Glutamatergic neuron (in vitro differentiated cells): ENCODE measurements around the gene UFC1. TPM values are rescaled to one million over a fixed set of nuclear protein-coding genes. Genes with fewer than 3 reads are reported as not detected.
A peak's percentile ranks its signal among the peaks of the same experiment; 100 is the strongest.

Source experiments
- DNase-seq: peaks from one replicate; pipeline ENCODE4 v3.0.0; 2022
- H3K27ac Mint-ChIP-seq: one replicate; pipeline ENCODE4 v1.8.0; 2020; ENCODE audit warnings: mild to moderate bottlenecking, mixed read lengths, inconsistent platforms; ENCODE audit not compliant: unreplicated experiment
- H3K27me3 Mint-ChIP-seq: one replicate; pipeline ENCODE4 v1.8.0; 2020; ENCODE audit warnings: mild to moderate bottlenecking, moderate library complexity, mixed read lengths, inconsistent platforms; ENCODE audit not compliant: unreplicated experiment
- H3K36me3 Mint-ChIP-seq: one replicate; pipeline ENCODE4 v1.8.0; 2020; ENCODE audit warnings: mild to moderate bottlenecking, mixed read lengths, inconsistent platforms; ENCODE audit not compliant: unreplicated experiment
- H3K4me1 Mint-ChIP-seq: one replicate; pipeline ENCODE4 v1.8.0; 2020; ENCODE audit warnings: mild to moderate bottlenecking, low read depth, mixed read lengths, inconsistent platforms; ENCODE audit not compliant: unreplicated experiment
- H3K4me3 Mint-ChIP-seq: one replicate; pipeline ENCODE4 v1.8.0; 2020; ENCODE audit warnings: mild to moderate bottlenecking, mixed read lengths, inconsistent platforms; ENCODE audit not compliant: unreplicated experiment
- H3K9me3 Mint-ChIP-seq: one replicate; pipeline ENCODE4 v1.8.0; 2020; ENCODE audit warnings: mild to moderate bottlenecking, moderate library complexity, mixed read lengths, inconsistent platforms; ENCODE audit not compliant: unreplicated experiment
- total RNA-seq: library from RNA; stranded (reverse); fragmentation: NEBNext Ultra II Directional; extraction: Animal tissue kit (Norgen Biotek cat#: 25700); gene quantifications from one replicate; pipeline ENCODE4 v1.2.1, GENCODE V29; 2021; ENCODE audit not compliant: unreplicated experiment
- TF ChIP-seq, protein P1 (sequence below): fragments of 200-600 bp; sonication (generic); IDR thresholded peaks from one replicate; pipeline ENCODE4 v1.5.0; 2021; ENCODE audit not compliant: partially characterized antibody, unreplicated experiment

UFC1 gene
- total RNA-seq, 1 donor from 2014 or later = 59.2 TPM

DNA sequence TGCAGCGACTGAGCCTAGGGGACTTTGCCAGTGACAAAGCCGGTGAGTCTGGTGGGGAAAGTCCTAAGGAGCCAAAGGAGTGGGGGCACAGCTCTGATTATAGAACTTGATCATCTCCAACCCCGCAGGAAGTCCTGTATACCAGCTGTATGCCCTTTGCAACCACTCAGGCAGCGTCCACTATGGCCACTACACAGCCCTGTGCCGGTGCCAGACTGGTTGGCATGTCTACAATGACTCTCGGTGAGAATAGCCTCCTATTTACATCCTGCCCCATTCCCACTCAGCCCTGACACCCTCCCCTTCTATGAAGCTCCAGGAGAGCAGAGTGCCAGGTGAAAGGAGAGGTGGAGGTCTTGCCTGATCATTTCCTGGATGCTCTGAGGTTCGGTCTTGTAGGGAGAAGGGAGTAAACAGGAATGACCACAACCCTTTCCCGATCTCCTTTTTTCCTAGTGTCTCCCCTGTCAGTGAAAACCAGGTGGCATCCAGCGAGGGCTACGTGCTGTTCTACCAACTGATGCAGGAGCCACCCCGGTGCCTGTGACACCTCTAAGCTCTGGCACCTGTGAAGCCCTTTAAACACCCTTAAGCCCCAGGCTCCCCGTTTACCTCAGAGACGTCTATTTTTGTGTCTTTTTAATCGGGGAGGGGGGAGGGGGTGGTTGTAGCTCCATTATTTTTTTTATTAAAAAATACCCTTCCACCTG, 11.3 kb downstream of the UFC1 start:
- peak overlapping the region; percentile 90 for H3K4me3 Mint-ChIP-seq
- H3K9me3 Mint-ChIP-seq = peaks cover 11% of the 10 kb centered on the region
- H3K27ac Mint-ChIP-seq = peak overlapping the region; percentile 35
- TF ChIP-seq, protein P1, sequence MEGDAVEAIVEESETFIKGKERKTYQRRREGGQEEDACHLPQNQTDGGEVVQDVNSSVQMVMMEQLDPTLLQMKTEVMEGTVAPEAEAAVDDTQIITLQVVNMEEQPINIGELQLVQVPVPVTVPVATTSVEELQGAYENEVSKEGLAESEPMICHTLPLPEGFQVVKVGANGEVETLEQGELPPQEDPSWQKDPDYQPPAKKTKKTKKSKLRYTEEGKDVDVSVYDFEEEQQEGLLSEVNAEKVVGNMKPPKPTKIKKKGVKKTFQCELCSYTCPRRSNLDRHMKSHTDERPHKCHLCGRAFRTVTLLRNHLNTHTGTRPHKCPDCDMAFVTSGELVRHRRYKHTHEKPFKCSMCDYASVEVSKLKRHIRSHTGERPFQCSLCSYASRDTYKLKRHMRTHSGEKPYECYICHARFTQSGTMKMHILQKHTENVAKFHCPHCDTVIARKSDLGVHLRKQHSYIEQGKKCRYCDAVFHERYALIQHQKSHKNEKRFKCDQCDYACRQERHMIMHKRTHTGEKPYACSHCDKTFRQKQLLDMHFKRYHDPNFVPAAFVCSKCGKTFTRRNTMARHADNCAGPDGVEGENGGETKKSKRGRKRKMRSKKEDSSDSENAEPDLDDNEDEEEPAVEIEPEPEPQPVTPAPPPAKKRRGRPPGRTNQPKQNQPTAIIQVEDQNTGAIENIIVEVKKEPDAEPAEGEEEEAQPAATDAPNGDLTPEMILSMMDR = no peak
- H3K27me3 Mint-ChIP-seq = peaks cover 10% of the 10 kb centered on the region
- peaks cover 13% of the 10 kb centered on the region for H3K4me1 Mint-ChIP-seq
- DNase-seq = no peak
- no peaks in the 10 kb centered on the region for H3K36me3 Mint-ChIP-seq

DNA sequence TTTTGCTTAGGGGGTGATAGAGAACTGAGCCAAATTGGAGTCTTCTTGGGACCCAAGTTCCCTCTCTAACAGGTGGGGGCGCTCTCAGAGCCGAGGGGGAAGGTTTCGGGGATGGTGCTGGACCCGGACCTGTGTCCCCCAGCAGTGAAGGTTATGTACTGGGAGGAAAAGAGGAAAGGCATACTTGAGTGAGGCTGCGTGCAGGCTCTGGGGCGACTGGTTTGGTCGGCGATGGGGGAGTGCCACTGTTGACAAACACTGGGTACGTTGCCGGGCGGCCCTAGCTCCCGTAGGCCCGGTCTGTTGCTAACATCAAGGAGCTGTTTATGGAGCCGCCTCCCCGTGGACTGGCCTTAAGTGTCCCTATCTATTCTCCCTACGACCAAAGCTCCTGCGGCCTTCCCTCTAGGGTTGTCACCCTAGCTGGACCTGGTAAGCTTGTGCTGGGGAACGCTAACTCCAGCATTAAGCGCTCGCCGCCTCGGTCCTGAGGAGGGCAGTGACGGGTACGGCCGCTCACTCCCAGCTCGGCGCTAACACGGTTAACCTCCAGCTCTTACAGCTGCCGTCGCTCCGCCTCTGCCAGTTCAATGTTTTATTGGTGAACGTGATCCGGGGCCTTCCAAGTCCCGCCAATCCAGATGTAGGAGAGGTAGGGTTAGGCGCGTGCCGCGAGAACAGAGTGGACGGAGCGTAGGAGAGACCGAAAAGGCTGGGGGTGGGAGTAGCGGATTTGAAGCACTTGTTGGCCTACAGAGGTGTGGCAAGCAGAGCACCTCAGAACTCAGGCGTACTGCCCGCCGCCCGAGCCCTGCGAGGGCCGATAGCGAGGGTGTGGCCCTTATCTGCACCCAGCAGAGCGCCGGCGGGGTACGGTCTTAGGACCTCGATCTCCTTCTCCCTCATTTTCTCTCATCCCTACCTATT, 12.2 kb downstream of the UFC1 start, which contains the start of gene PPOX:
Gene PPOX, plus strand, starts transcription at position 685 of the 927 bp plus-strand sequence. CDS start 422 bp downstream, outside the sequence.
- Mint-ChIP-seq H3K36me3 (no peaks in the 10 kb centered on the region), H3K4me3 (peak within 1 kb of the TSS; percentile 90)
- DNase-seq = peak; percentile 92

DNA sequence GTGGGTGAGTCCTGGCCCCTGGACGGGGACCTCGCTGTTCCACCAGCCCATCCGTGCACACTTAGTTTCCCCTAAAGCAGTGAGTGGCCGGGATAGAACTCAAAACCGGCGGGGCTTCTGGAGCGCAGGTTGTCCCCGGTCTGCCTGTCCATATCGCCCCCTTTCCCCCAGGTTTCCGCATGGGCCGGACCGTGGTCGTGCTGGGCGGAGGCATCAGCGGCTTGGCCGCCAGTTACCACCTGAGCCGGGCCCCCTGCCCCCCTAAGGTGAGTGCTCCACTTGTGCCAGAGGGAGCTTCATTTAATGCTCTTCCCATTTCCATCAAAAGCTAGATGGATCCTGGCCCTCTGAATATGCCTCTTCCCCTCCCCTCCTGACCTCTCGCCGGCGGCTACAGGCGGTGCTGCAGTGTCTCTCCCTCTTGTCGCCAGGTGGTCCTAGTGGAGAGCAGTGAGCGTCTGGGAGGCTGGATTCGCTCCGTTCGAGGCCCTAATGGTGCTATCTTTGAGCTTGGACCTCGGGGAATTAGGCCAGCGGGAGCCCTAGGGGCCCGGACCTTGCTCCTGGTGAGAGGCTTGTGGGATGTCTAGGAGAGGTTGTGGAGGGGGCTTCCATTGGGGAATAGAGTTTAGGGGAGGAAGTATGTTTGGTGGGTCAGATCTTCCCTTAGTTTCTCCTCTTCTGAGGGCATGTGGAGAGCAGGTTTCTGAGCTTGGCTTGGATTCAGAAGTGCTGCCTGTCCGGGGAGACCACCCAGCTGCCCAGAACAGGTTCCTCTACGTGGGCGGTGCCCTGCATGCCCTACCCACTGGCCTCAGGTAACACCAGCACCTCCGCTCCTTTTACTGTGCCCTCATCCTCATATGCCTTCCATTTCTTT, 13.1 kb downstream of the UFC1 start:
- DNase-seq = peak; percentile 58
- H3K36me3 Mint-ChIP-seq = no peaks in the 10 kb centered on the region
- TF ChIP-seq, protein P1 = no peak
- peak overlapping the region; percentile 90 for H3K4me3 Mint-ChIP-seq
- peak overlapping the region; percentile 94 for H3K27ac Mint-ChIP-seq
- H3K4me1 Mint-ChIP-seq = peaks cover 10% of the 10 kb centered on the region
- peaks cover 10% of the 10 kb centered on the region for H3K27me3 Mint-ChIP-seq
- H3K9me3 Mint-ChIP-seq = peaks cover 8% of the 10 kb centered on the region

More for the DNA sequence above, 12.2 kb downstream of the UFC1 start, which contains the start of gene PPOX:
- TF ChIP-seq, protein P1 = peak; percentile 43
- Mint-ChIP-seq H3K27me3 (peaks cover 10% of the 10 kb centered on the region), H3K9me3 (peaks cover 8% of the 10 kb centered on the region), H3K4me1 (peaks cover 13% of the 10 kb centered on the region), H3K27ac (peak within 1 kb of the TSS; percentile 94)

DNA sequence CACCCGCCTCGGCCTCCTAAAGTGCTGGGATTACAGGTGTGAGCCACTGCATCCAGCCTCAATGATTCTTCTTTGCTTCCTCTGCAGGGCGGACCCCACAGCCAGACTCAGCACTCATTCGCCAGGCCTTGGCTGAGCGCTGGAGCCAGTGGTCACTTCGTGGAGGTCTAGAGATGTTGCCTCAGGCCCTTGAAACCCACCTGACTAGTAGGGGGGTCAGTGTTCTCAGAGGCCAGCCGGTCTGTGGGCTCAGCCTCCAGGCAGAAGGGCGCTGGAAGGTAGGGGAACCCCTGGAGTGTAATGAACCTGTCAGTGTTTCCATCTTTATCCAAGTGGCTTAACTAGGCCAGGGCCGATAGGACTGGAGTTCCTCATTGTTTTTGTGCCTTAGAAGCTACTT, 15.1 kb downstream of the UFC1 start:
- Mint-ChIP-seq H3K27ac (no peak overlapping the region), H3K27me3 (peaks cover 12% of the 10 kb centered on the region), H3K4me1 (peaks cover 10% of the 10 kb centered on the region), H3K4me3 (no peak overlapping the region), H3K36me3 (peaks cover 7% of the 10 kb centered on the region), H3K9me3 (peaks cover 8% of the 10 kb centered on the region)
- no peak for DNase-seq
- TF ChIP-seq, protein P1 = no peak
